Neuronal stem cell (in vitro differentiated cells): ENCODE data around the gene EFR3B.
"Not testable (repeated sequence)": the region's sequence is repeated elsewhere in the genome, so short reads cannot be mapped to it uniquely, and the experiment has no call there.

Experiments
- DNase-seq: peaks from one replicate; pipeline ENCODE4 v3.0.0-alpha.2; 2013; ENCODE audit warnings: low spot score
- H2AFZ ChIP-seq: one replicate; pipeline ENCODE4 v1.6.1; 2013; ENCODE audit warnings: mild to moderate bottlenecking, low read length, inconsistent platforms
- H2AK5ac ChIP-seq: 2 replicates; pipeline ENCODE4 v1.6.1; 2013; ENCODE audit warnings: low read depth, mild to moderate bottlenecking, inconsistent platforms, low read length, moderate library complexity, mixed read lengths
- H2BK120ac ChIP-seq: 2 replicates; pipeline ENCODE4 v1.6.1; 2013; ENCODE audit warnings: low read depth, mild to moderate bottlenecking, inconsistent platforms, low read length, moderate library complexity, mixed read lengths
- H2BK12ac ChIP-seq: one replicate; pipeline ENCODE4 v1.6.1; 2013; ENCODE audit warnings: low read length, inconsistent platforms
- H2BK15ac ChIP-seq: 2 replicates; pipeline ENCODE4 v1.6.1; 2013; ENCODE audit warnings: mild to moderate bottlenecking, low read length, inconsistent platforms, mixed read lengths
- H2BK5ac ChIP-seq: one replicate; pipeline ENCODE4 v1.6.1; 2013; ENCODE audit warnings: inconsistent platforms, mild to moderate bottlenecking, low read length, moderate library complexity
- H3K14ac ChIP-seq: one replicate; pipeline ENCODE4 v1.6.1; 2013; ENCODE audit warnings: low read length, inconsistent platforms
- H3K18ac ChIP-seq: 2 replicates; pipeline ENCODE4 v1.6.1; 2013; ENCODE audit warnings: low read length, inconsistent platforms
- H3K23ac ChIP-seq: 2 replicates; pipeline ENCODE4 v1.6.1; 2013; ENCODE audit warnings: low read depth, mild to moderate bottlenecking, mixed read lengths, low read length, inconsistent platforms; ENCODE audit not compliant: poor library complexity
- H3K27ac ChIP-seq: replicated peaks from 3 replicates; pipeline ENCODE4 v1.5.1; 2013; ENCODE audit warnings: low read length, inconsistent platforms
- H3K27me3 ChIP-seq, 3 experiments: 2 replicates each; pipeline ENCODE4 v1.6.1; 2013; ENCODE audit warnings: low read length in 3 of 3, mild to moderate bottlenecking in 2 of 3, inconsistent platforms in 1 of 3, low read depth in 1 of 3, mixed read lengths in 1 of 3, moderate library complexity in 1 of 3; ENCODE audit not compliant: control insufficient read depth in 3 of 3, insufficient read depth in 3 of 3
- H3K36me3 ChIP-seq, 2 donors: replicated peaks in 1 of 2; 2 replicates each; pipeline ENCODE4 v1.6.1; 2013; ENCODE audit warnings: low read length in 2 of 2; ENCODE audit not compliant: control insufficient read depth in 2 of 2, insufficient read depth in 2 of 2
- H3K4ac ChIP-seq: 2 replicates; pipeline ENCODE4 v1.6.1; 2013; ENCODE audit warnings: inconsistent platforms, mild to moderate bottlenecking, low read length, moderate library complexity
- H3K4me1 ChIP-seq, 2 donors: 1 replicate in 1 of 2; 2 replicates in 1 of 2; pipeline ENCODE4 v1.6.1; 2013; ENCODE audit warnings: low read length in 2 of 2, low read depth in 1 of 2; ENCODE audit not compliant: control insufficient read depth in 2 of 2, insufficient read depth in 1 of 2
- H3K4me2 ChIP-seq: one replicate; pipeline ENCODE4 v1.6.1; 2013; ENCODE audit warnings: mild to moderate bottlenecking, low read length, inconsistent platforms; ENCODE audit not compliant: insufficient read depth, poor library complexity, severe bottlenecking
- H3K4me3 ChIP-seq, 2 donors: 2 replicates each; pipeline ENCODE4 v1.5.1; 2013; ENCODE audit warnings: low read length in 2 of 2, mild to moderate bottlenecking in 2 of 2, inconsistent platforms in 1 of 2, moderate library complexity in 1 of 2
- H3K79me1 ChIP-seq: one replicate; pipeline ENCODE4 v1.6.1; 2013; ENCODE audit warnings: low read depth, mild to moderate bottlenecking, inconsistent platforms, low read length, moderate library complexity
- H3K9ac ChIP-seq: one replicate; pipeline ENCODE4 v1.6.1; 2013; ENCODE audit warnings: mild to moderate bottlenecking, low read depth, low read length, inconsistent platforms; ENCODE audit not compliant: poor library complexity
- H3K9me3 ChIP-seq, 2 donors: replicated peaks in 1 of 2; 2 replicates each; pipeline versions ENCODE3 to v1.6.1; 2013; ENCODE audit warnings: low read length in 2 of 2, mild to moderate bottlenecking in 2 of 2, inconsistent platforms in 1 of 2, low read depth in 1 of 2, mixed read lengths in 1 of 2, moderate library complexity in 1 of 2; ENCODE audit not compliant: control insufficient read depth in 2 of 2, insufficient read depth in 1 of 2
- H4K8ac ChIP-seq: one replicate; pipeline ENCODE4 v1.6.1; 2013; ENCODE audit warnings: low read depth, mild to moderate bottlenecking, inconsistent platforms, low read length, moderate library complexity
- H4K91ac ChIP-seq: one replicate; pipeline ENCODE4 v1.6.1; 2013; ENCODE audit warnings: low read length, low read depth, mild to moderate bottlenecking, inconsistent platforms; ENCODE audit not compliant: poor library complexity
- WGBS, 2 donors: extraction: QIAGEN DNeasy Blood & Tissue Kit; methylation state at CpG; one replicate each; pipeline ENCODE4 v1.1.7; 2013; ENCODE audit warnings: missing lambda C conversion rate in 2 of 2, mixed read lengths in 1 of 2; ENCODE audit not compliant: insufficient read length in 2 of 2, insufficient replicate concordance in 1 of 2; ENCODE audit errors: extremely low coverage in 2 of 2; 5-methylcytosine and 5-hydroxymethylcytosine counted together

Gene EFR3B

GRCh38 chr2:25098670-25099486 lies 57.0 kb downstream of the EFR3B start:
- Histone ChIP-seq H3K9me3 (peaks cover 3 to 7% of the 10 kb centered on the region in 2 donors), H3K79me1 (no peaks in the 10 kb centered on the region), H4K8ac (no peak overlapping the region), H2BK15ac (no peak overlapping the region), H4K91ac (no peak overlapping the region), H3K4me3 (no peak overlapping the region), H3K4ac (no peak overlapping the region), H2BK120ac (no peak overlapping the region), H3K4me2 (no peak overlapping the region), H3K27ac (no peak overlapping the region), H3K4me1 (peaks cover 9 to 16% of the 10 kb centered on the region in 2 donors), H3K27me3 (no peaks in the 10 kb centered on the region), H2BK5ac (no peak overlapping the region), H2AFZ (no peak overlapping the region), H3K23ac (no peak overlapping the region), H3K18ac (peak overlapping the region; percentile 0), H3K36me3 (peaks cover 12 to 48% of the 10 kb centered on the region in 2 donors), H3K9ac (no peak overlapping the region), H2BK12ac (no peak overlapping the region), H2AK5ac (no peak overlapping the region), H3K14ac (no peak overlapping the region)
- no CpG with 5 or more reads among the region's 6 CpGs for WGBS, 2 donors
- no peak for DNase-seq

- H2BK15ac ChIP-seq, H2BK12ac ChIP-seq, H3K9ac ChIP-seq, H2AK5ac ChIP-seq, H2AFZ ChIP-seq, DNase-seq, H3K79me1 ChIP-seq, H3K4me2 ChIP-seq, H4K8ac ChIP-seq, H3K14ac ChIP-seq, H3K9me3 ChIP-seq, H3K27me3 ChIP-seq, H3K27ac ChIP-seq, H3K4ac ChIP-seq, H2BK120ac ChIP-seq, H2BK5ac ChIP-seq, H3K4me3 ChIP-seq, H4K91ac ChIP-seq, H3K18ac ChIP-seq, H3K23ac ChIP-seq: not testable (repeated sequence)
- Histone ChIP-seq H3K36me3 (peaks cover 13 to 21% of the 10 kb centered on the region in 2 donors), H3K4me1 (peaks cover 14 to 18% of the 10 kb centered on the region in 2 donors)
- no CpG with 5 or more reads among the region's 7 CpGs for WGBS, 2 donors
Measured at GRCh38 chr2:25102352-25102751, 60.5 kb downstream of the EFR3B start.

- Histone ChIP-seq H3K4me2 (no peak overlapping the region), H2BK12ac (no peak overlapping the region), H3K9me3 (peaks cover 3 to 7% of the 10 kb centered on the region in 2 donors), H2BK15ac (no peak overlapping the region), H3K27me3 (no peaks in the 10 kb centered on the region), H3K14ac (no peak overlapping the region), H3K27ac (no peak overlapping the region), H3K36me3 (peaks cover 14 to 23% of the 10 kb centered on the region in 2 donors), H3K4ac (no peak overlapping the region), H2AFZ (no peak overlapping the region), H3K4me1 (peaks cover 5 to 10% of the 10 kb centered on the region in 2 donors), H2AK5ac (no peak overlapping the region), H2BK5ac (no peak overlapping the region), H3K9ac (peak overlapping the region; percentile 75), H3K79me1 (no peaks in the 10 kb centered on the region), H2BK120ac (no peak overlapping the region), H3K4me3 (no peak overlapping the region), H3K18ac (no peak overlapping the region), H4K91ac (no peak overlapping the region), H3K23ac (peak overlapping the region; percentile 21), H4K8ac (no peak overlapping the region)
- DNase-seq = no peak
- WGBS, 2 donors = no CpG with 5 or more reads among the region's 16 CpGs
Measured at GRCh38 chr2:25103287-25103871, 61.5 kb downstream of the EFR3B start.

- Histone ChIP-seq H3K18ac (no peak overlapping the region), H4K8ac (no peak overlapping the region), H3K23ac (no peak overlapping the region), H3K14ac (no peak overlapping the region), H3K27ac (no peak overlapping the region), H2BK15ac (no peak overlapping the region), H3K79me1 (no peaks in the 10 kb centered on the region), H4K91ac (no peak overlapping the region), H2BK5ac (no peak overlapping the region), H3K4ac (no peak overlapping the region), H2BK12ac (no peak overlapping the region), H3K9ac (no peak overlapping the region), H3K4me1 (peaks cover 0 to 9% of the 10 kb centered on the region in 2 donors), H3K9me3 (peaks cover 3 to 7% of the 10 kb centered on the region in 2 donors), H2BK120ac (no peak overlapping the region), H3K4me3 (no peak overlapping the region), H2AK5ac (no peak overlapping the region), H3K27me3 (no peaks in the 10 kb centered on the region), H3K36me3 (peaks cover 12 to 20% of the 10 kb centered on the region in 2 donors), H3K4me2 (no peak overlapping the region), H2AFZ (no peak overlapping the region)
- WGBS, 2 donors = no CpG with 5 or more reads among the region's 5 CpGs
- DNase-seq = no peak
Measured at GRCh38 chr2:25104736-25105135, 62.9 kb downstream of the EFR3B start.
